Tibial nerve (tissue), 4 donors: ENCODE measurements around the gene ATE1.

Experiments used
- CTCF ChIP-seq, 5 experiments: fragments of 200-600 bp in 3 of 5; fragments of 450-650 bp in 2 of 5; sonication (generic) in 3 of 5; IDR thresholded peaks; one replicate each; pipeline ENCODE4 v1.5.1; 2016 to 2019; ENCODE audit warnings: antibody characterized with exemption in 5 of 5, mild to moderate bottlenecking in 3 of 5, moderate library complexity in 2 of 5
- EP300 ChIP-seq, 2 donors: sonication (generic); formaldehyde crosslinking; IDR thresholded peaks; one replicate each; pipeline ENCODE4 v1.6.1; 2017; ENCODE audit warnings: antibody characterized with exemption in 2 of 2, mild to moderate bottlenecking in 1 of 2
- POLR2A ChIP-seq, 2 donors: fragments of 450-650 bp; IDR thresholded peaks; one replicate each; pipeline ENCODE4 v1.6.1; 2017; ENCODE audit warnings: antibody characterized with exemption in 2 of 2, mild to moderate bottlenecking in 2 of 2, moderate library complexity in 2 of 2

- no peak for TF ChIP-seq CTCF (IDR thresholded peaks at IDR 0.05)
- TF ChIP-seq EP300 (IDR thresholded peaks at IDR 0.05): no peak
- TF ChIP-seq POLR2A (IDR thresholded peaks at IDR 0.05): no peak
These were observed 140.7 kb downstream of the ATE1 start for GRCh38 chr10:121787169-121787568.
